ENCODE data around the gene RNF32.

GRCh38 chr7:156684251-156684650 lies 43.7 kb downstream of the RNF32 start:
- no peak for TF ChIP-seq CTCF (IDR thresholded peaks at IDR 0.05)
- TF ChIP-seq POLR2A (IDR thresholded peaks at IDR 0.05), result no peak

Data from upper lobe of left lung (tissue), 4 donors.